GM12874 (cell line): ENCODE data around the gene TCP11L2.

Experiments used
- TF ChIP-seq, protein P1 (sequence below): IDR thresholded peaks from 2 replicates; pipeline ENCODE4 v1.5.1; 2011; ENCODE audit warnings: low read depth, mild to moderate bottlenecking, control low read depth, low read length, moderate library complexity; ENCODE audit not compliant: insufficient read depth

The TCP11L2 gene

DNA sequence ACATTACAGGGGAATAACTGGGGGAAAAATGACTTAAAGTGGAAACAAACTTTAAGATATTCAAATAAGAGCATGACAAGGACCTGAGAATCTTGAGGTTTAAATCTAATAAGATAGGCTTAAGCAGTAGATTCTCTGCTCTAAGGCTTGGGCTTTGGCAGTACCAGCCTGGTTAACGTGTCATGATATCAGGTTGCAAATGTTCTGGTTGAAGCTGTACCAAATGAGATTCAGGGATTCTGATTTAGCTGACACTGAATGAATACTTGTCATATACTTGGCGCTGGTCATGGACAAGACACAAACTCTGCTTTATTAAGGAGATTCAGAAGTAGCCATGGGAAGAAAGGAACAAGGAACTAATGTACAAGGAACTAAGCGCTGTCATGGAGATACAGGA is 6.1 kb downstream of the TCP11L2 start:
- TF ChIP-seq, protein P1, sequence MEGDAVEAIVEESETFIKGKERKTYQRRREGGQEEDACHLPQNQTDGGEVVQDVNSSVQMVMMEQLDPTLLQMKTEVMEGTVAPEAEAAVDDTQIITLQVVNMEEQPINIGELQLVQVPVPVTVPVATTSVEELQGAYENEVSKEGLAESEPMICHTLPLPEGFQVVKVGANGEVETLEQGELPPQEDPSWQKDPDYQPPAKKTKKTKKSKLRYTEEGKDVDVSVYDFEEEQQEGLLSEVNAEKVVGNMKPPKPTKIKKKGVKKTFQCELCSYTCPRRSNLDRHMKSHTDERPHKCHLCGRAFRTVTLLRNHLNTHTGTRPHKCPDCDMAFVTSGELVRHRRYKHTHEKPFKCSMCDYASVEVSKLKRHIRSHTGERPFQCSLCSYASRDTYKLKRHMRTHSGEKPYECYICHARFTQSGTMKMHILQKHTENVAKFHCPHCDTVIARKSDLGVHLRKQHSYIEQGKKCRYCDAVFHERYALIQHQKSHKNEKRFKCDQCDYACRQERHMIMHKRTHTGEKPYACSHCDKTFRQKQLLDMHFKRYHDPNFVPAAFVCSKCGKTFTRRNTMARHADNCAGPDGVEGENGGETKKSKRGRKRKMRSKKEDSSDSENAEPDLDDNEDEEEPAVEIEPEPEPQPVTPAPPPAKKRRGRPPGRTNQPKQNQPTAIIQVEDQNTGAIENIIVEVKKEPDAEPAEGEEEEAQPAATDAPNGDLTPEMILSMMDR, result no peak

DNA sequence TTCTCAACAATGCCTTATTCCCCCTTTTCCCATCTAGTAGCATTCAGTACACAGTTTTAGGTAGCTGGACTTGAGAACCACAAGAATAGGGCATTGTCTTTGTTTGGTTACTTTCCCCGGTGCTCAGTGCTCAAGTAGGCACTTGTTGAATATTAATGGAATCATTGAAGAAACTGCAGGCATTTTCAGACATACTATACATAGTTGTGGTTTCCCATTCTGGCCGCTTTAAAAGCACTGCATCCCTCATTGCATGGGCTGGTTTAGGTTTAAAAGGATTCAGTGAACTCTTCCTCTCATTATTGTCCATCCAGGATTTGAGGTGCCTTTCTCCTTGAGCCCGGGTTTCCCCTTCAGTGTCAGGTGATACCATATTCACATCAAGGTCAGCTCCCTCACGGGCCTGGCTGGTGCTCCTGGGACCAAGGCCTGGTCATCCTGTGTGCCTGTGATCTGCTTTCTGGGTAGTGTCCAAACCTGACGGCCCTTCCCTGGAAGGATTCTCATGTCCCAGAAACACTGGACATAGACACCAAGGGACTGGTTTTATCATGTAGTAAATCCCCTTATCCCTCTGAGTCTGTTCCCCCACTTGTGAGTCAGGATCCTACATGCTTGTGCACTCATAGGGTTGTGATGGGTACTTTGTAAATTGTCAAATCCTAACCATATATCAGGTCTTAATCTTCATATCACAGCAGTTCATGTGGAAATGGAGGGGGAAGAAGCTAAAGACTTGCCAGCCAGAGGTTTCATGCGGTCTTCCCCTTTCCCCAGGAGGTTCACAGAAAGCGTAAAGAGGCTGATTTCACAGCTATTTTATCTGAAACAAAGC is 7.4 kb downstream of the TCP11L2 start:
- TF ChIP-seq, protein P1, result no peak

DNA sequence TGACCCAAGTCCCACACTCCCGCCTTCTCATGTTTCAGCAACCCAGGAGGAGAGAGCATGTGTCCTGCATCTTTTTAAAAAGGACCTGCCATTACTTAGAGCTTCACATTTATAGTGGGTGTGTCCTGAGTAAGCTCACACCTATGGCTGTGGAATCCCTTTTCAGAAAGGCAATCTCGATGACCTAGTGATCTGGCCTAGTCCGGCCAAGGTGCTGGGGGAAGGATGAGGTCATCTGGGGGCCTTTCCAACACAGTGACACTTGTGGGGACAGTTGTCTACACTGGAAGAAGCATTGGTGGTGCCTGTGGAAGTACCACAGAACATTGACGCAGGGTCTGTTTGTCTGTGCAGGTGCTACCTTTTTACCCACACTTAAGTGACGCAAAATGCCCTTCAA is 8.2 kb downstream of the TCP11L2 start:
- TF ChIP-seq, protein P1, result no peak

DNA sequence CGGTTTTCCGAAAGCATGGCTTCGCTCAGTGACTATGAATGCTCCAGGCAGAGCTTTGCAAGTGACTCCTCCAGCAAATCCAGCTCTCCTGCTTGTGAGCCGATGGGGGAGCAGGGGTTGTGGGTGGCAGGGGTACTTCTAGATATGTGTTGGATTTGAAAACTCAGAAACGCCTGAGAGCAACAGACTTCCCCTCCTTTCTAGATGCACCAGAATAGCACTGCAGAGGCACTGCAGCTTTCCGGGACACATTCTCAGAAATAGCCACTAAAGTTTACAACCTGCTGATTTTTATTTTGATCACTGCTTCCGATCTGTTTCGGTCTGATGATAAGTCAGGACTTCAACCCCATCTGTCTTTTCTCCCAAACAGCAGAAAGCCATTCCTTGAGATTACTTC is 8.6 kb downstream of the TCP11L2 start:
- TF ChIP-seq, protein P1, result no peak

DNA sequence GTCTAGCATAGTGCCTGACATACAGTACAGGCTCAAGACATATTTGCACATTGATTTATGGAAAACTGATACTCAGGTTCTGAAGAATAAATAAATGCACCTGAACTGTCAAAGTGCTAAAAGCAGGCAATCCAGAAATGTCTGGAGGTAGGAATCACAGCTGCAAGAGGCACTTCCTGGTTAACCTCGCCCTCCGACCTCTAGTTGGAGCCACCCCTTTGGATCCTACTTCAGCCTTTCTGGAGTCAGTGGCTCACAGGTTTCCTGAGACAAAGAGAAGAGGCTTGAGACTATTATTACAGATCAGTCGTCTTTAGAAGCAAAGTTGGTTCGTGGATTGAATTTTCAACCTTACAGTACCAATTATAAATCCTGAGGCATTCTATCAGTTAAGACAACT is 13.0 kb downstream of the TCP11L2 start:
- TF ChIP-seq, protein P1, result no peak

DNA sequence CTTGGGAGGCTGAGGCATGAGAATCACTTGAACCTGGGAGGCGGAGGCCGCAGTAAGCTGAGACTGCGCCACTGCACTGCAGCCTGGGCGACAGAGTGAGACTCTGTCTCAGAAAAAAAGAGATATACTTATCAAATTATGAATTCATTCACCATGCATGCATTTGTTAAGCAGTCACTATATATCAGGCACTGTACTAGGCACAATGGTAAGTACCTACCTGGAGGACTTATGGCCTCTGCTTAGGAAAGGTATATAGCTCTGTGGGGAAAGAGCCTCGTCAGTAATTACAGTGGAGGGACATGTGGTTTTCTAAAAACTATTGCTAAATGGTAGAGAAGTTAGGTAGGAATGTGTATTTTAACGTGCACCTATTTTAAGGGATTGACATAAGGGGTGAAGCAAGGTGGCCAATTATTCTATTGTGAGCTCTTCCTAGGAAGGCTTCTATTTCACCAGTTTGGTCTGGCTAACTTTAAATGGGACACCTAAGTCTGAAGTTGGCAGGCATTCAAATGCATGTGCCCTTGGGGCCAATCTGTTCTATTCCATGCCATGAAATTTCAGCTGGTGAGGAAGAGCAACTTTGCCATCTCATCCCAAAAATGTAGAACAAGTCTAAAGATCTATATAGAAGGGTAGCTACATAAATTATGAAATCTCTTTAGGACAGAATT is 15.0 kb downstream of the TCP11L2 start:
- TF ChIP-seq, protein P1, result no peak

DNA sequence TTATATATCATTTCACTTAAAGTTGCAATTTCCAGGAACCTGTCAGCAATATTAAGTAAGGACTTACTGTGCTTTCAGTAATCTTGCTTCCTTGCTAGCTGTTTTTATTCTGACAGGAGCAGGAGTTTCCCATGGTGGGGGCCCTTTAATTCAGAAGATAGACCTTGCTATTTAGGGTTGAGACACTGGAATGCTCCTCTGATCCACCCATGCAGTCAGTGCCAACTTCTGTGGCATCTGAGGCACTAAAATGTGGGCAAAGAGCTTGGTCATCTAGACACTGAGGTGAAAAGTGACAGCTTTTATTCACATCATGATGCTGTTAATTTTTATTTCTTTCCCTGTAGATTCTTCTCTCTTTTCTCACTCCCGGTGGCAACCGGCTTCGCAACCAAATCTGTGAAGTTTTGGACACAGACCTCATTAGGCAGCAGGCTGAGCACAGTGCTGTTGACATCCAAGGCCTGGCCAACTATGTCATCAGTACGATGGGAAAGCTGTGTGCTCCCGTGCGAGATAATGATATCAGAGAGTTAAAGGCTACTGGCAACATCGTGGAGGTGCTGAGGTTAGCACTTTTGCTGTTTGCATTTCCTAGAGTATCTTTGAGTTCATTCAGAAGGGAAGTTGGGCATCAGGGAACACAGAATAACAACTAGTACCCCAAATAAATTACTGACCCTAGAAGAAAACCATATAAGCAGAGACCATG is 18.8 kb downstream of the TCP11L2 start:
- TF ChIP-seq, protein P1, result no peak
